Amniotic epithelial cell (primary cell): Measurements from ENCODE around the gene PCDHA12.
A peak's percentile ranks its signal among the peaks of the same experiment; 100 is the strongest.
"Not testable (repeated sequence)": the region's sequence is repeated elsewhere in the genome, so short reads cannot be mapped to it uniquely, and the experiment has no call there.

ENCODE experiments used
- DNase-seq: peaks from one replicate; pipeline ENCODE4 v3.0.0-alpha.2; 2010; ENCODE audit warnings: low read depth

Gene PCDHA12

DNA sequence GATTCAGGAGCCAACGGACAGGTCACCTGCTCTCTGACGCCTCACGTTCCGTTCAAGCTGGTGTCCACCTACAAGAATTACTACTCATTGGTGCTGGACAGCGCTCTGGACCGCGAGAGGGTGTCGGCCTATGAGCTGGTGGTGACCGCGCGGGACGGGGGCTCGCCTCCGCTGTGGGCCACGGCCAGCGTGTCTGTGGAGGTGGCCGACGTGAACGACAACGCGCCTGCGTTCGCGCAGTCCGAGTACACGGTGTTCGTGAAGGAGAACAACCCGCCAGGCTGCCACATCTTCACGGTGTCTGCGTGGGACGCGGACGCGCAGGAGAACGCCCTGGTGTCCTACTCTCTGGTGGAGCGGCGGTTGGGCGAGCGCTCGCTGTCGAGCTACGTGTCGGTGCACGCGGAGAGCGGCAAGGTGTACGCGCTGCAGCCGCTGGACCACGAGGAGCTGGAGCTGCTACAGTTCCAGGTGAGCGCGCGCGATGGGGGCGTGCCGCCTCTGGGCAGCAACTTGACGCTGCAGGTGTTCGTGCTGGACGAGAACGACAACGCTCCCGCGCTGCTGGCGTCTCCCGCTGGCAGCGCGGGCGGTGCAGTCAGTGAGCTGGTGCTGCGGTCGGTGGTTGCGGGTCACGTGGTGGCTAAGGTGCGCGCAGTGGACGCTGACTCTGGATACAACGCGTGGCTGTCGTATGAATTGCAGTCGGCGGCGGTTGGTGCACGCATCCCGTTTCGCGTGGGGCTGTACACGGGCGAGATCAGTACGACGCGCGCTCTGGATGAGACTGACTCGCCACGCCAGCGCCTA lies 17.7 kb upstream of the PCDHA12 start:
- DNase-seq = no peak

DNA sequence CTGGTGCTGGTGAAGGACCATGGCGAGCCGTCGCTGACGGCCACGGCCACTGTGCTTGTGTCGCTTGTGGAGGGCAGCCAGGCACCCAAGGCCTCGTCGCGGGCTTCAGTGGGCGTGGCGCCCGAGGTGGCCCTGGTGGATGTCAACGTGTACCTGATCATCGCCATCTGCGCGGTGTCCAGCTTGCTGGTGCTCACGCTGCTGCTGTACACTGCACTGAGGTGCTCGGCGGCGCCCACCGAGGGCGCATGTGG lies 17.2 kb upstream of the PCDHA12 start:
- no peak for DNase-seq

DNA sequence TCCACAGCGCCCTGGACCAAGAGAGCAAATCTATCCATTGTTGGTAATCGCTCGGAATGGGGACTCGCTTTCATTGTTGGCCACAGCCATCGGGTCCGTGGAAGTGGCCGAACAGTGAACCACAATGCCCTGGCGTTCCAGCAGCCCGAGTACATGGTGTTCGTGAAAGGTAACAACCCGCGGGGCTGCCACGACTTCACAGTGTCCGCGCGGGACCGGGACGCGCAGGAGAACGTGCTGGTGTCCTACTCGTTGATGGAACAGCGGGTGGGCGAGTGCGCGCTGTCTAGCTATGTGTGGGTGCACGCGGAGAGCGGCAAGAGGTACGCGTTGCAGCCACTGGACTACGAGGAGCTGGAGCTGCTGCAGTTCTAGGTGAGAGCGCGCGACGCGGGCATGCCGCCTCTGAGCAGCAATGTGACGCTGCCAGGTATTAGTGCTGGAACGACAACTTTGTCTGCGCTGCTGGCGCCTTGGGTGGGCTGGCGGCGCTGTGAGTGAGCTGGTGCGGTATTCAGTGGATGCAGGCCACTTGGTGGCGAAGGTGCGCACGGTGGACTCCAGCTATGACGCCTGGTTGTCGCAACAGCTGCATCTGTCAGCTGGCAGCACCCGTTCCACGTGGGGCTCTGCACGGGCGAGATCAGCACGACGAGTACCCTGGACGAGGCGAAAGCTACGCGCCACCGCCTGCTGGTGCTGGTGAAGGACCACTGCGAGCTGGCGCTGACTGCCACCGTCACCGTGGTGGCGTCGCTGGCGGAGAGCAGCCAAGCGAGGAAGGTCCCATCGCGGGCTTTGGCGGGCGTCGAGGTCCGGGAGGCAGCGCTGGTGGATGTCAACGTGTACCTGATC lies 12.4 kb upstream of the PCDHA12 start:
- no peak for DNase-seq

DNA sequence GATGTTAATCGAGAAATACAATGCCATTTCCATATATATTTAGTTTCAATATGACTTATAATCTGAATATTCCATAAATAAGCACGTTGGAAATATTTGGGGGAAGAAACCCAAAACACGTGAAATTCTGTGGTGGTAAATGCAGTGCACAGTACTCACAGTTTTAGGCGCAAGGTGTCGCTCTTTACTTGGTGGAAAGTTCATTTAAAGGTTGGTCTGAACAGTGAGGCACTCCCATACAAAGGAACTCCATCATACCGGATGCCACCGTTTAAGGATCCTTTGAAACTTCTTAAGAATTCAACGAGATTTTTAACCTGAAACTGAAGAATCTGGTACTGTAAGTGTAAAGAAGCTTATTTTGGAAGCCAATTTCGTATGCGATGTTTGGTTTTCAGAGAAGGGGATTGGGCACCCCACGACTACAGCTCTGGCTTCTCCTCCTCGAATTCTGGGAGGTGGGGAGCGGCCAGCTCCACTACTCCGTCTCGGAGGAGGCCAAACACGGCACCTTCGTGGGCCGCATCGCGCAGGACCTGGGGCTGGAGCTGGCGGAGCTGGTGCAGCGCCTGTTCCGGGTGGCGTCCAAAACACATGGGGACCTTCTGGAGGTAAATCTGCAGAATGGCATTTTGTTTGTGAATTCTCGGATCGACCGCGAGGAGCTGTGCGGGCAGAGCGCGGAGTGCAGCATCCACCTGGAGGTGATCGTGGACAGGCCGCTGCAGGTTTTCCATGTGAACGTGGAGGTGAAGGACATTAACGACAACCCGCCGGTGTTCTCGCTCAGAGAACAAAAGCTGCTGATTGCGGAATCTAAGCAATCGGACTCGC lies 6.2 kb upstream of the PCDHA12 start, which contains the start of gene PCDHA11:
Gene PCDHA11, plus strand, starts transcription at position 237 of the 834 bp plus-strand sequence. Its CDS starts 147 bp downstream, at position 384.
- DNase-seq = no peak

DNA sequence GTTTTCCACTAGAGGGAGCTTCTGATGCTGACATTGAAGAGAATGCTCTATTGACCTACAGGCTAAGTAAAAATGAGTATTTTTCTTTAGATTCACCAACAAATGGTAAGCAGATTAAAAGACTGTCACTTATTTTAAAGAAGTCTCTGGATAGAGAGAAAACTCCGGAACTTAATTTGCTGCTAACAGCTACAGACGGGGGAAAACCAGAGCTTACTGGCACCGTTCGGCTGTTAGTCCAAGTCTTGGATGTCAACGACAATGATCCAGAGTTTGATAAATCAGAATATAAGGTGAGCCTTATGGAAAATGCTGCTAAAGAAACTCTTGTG lies 5.6 kb upstream of the PCDHA12 start:
- DNase-seq = no peak

DNA sequence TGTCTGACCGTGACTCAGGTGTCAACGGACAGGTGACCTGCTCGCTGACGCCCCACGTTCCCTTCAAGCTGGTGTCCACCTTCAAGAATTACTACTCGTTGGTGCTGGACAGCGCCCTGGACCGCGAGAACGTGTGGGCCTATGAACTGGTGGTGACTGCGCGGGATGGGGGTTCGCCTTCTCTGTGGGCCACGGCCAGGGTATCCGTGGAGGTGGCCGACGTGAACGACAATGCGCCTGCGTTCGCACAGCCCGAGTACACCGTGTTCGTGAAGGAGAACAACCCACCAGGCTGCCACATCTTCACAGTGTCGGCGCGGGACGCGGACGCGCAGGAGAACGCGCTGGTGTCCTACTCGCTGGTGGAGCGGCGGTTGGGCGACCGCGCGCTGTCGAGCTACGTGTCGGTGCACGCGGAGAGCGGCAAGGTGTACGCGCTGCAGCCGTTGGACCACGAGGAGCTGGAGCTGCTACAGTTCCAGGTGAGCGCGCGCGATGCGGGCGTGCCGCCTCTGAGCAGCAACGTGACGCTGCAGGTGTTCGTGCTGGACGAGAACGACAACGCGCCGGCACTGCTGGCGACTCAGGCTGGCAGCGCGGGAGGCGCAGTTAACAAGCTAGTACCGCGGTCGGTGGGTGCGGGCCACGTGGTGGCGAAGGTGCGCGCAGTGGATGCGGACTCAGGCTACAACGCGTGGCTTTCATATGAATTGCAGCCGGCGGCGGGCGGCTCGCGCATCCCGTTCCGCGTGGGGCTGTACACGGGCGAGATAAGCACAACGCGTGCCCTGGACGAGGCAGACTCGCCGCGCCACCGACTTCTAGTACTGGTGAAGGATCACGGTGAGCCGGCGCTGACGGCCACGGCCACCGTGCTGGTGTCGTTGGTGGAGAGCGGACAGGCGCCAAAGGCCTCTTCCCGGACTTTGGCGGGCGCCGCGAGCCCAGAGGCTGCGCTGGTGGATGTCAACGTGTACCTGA lies 4.6 kb upstream of the PCDHA12 start:
- DNase-seq = no peak

DNA sequence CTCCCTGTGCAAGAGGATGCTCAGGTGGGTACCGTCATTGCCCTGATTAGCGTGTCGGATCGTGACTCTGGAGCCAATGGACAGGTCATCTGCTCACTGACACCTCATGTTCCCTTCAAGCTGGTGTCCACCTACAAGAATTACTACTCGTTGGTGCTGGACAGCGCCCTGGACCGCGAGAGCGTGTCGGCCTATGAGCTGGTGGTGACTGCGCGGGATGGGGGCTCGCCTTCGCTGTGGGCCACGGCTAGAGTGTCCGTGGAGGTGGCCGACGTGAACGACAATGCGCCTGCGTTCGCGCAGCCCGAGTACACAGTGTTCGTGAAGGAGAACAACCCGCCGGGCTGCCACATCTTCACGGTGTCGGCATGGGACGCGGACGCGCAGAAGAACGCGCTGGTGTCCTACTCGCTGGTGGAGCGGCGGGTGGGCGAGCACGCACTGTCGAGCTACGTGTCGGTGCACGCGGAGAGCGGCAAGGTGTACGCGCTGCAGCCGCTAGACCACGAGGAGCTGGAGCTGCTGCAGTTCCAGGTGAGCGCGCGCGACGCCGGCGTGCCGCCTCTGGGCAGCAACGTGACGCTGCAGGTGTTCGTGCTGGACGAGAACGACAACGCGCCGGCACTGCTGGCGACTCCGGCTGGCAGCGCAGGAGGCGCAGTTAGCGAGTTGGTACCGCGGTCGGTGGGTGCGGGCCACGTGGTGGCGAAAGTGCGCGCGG lies 1.6 kb downstream of the PCDHA12 start:
- DNase-seq = not testable (repeated sequence)

DNA sequence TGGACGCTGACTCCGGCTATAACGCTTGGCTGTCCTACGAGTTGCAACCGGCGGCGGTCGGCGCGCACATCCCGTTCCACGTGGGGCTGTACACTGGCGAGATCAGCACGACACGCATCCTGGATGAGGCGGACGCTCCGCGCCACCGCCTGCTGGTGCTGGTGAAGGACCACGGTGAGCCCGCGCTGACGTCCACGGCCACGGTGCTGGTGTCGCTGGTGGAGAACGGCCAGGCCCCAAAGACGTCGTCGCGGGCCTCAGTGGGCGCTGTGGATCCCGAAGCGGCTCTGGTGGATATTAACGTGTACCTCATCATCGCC lies 2.1 kb downstream of the PCDHA12 start:
- no peak for DNase-seq

DNA sequence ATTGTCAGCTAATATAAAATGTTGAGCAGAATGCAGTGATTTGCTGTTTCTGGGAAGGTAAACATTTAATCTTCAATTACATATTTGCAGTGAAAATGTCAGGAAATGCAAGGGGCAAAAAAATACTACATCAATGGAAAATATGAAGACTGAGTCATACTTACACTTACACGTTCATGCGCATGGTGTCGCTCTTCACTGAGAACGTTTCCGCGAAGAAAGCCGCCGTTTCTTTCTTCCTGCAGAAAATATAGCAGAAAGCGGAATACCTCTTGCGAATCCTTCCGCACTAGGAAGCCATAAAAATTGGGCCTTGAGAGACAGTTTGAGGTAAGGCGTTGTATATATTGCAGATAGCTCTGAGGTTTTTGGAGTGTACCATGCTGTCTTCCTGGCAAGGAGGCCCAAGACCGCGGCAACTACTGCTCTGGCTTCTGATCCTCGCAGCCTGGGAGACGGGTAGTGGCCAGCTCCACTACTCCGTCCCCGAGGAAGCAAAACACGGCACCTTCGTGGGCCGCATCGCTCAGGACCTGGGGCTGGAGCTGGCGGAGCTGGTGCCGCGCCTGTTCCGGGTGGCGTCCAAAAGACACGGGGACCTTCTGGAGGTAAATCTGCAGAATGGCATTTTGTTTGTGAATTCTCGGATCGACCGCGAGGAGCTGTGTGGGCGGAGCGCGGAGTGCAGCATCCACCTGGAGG lies 6.9 kb downstream of the PCDHA12 start, which contains the start of gene PCDHA13:
Gene PCDHA13, plus strand, starts transcription at position 236 of the 702 bp plus-strand sequence. Its CDS starts 145 bp downstream, at position 381.
- no peak for DNase-seq

DNA sequence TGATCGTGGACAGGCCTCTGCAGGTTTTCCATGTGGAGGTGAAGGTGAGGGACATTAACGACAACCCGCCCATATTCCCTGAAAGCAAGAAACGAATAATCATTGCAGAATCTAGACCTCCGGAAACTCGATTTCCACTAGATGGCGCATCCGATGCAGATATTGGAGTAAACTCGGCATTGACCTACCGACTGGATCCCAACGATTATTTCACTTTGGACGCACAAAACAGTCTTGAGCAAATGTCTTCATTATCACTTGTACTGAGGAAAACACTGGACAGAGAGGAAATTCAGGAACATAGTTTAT lies 7.4 kb downstream of the PCDHA12 start:
- no peak for DNase-seq

DNA sequence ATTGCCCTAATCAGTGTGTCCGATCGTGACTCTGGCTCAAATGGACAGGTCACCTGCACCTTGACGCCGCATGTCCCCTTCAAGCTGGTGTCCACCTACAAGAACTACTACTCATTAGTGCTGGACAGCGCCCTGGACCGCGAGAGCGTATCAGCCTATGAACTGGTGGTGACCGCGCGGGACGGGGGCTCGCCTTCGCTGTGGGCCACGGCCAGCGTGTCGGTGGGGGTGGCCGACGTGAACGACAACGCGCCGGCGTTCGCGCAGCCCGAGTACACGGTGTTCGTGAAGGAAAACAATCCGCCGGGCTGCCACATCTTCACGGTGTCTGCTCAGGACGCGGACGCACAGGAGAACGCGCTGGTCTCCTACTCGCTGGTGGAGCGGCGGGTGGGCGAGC lies 8.3 kb downstream of the PCDHA12 start:
- no peak for DNase-seq

DNA sequence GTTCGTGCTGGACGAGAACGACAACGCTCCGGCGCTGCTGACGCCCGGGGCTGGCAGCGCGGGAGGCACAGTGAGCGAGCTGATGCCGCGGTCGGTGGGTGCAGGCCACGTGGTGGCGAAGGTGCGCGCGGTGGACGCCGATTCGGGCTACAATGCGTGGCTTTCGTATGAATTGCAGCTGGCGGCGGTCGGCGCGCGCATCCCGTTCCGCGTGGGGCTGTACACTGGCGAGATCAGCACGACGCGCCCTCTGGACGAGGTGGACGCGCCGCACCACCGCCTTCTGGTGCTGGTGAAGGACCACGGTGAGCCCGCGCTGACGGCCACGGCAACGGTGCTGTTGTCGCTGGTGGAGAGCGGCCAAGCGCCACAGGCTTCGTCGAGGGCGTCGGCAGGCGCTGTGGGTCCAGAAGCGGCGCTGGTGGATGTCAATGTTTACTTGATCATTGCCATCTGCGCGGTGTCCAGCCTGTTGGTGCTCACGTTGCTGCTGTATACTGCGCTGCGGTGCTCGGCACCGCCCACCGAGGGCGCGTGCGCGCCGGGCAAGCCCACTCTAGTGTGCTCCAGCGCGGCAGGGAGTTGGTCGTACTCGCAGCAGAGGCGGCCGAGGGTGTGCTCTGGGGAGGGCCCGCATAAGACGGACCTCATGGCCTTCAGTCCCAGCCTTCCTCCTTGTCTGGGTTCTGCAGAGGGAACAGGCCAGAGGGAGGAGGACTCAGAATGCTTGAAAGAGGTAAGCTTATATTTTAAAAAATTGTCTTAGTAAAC lies 9.0 kb downstream of the PCDHA12 start:
- DNase-seq = no peak

DNA sequence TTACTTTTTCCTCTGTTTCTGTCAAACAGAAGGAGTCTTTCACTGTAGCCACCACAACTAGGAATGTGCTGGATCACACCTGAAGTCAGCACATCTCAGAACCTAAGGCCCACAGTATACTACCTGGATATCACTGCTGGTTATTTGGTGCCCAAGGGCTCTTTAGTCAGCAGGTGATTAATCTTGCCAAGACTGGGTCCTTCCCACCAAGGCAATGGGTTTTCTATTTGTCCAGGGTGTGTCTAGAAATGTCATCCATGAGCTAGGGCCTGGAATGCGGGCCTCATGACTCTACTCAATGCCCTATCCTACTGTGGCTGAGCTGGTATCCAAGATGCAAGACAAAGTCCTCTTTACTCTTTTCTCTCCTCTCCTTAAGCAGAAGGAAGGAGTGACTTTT lies 41.2 kb downstream of the PCDHA12 start:
- DNase-seq = no peak

DNA sequence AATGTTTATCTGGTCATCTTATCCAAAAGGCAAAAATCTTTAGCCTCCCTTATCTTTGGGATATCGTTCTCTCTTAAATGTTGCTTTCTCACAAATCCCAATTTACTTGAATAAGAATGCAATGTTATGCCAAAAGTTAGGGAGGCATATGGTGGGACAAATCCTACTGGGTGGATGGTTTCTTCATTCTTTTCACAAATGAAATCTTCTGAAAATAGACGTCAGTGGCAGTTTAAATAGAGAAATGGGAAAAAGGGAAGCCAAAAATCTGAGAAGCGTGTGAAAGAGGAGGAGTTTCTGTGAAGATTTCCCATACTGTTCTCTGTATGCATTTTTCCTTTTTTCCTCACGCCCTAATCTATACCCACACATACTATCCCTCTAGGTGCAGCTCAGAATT lies 48.5 kb downstream of the PCDHA12 start:
- no peak for DNase-seq

DNA sequence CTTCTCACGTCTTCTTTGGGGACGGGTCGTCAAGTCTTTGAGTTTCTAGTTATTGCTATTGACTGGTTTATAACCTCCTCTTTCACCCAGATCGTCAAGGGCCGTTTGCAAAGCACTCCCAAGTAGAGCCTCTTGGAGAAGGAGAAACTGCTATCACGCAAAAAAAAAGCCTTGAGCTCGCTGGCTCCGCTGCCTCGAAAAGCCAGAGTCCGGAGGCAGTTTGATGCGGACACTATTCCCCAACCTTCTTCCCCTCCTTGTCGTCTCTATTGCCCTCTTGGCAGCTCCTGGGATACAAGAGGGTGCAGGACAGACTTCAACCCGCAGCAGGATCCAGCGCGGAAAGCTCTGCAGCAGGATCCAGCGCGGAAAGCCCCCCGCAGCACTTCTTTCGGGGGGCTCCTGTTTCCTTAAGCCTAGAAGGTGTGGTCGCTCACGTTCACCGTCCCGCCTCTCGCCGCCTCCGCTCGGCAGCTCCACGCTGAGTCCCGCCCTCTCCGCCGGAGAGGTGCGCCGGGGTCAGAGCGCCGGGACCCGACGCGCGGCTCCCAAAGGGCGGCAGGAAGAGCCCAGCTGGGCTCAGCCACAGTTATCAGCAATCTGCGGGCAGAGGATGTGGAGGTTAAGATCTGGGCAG lies 50.8 kb downstream of the PCDHA12 start, which contains the start of gene PCDHAC1:
Gene PCDHAC1, plus strand, starts transcription at position 494 of the 637 bp plus-strand sequence. CDS start 594 bp downstream, outside the sequence.
- DNase-seq = no peak

DNA sequence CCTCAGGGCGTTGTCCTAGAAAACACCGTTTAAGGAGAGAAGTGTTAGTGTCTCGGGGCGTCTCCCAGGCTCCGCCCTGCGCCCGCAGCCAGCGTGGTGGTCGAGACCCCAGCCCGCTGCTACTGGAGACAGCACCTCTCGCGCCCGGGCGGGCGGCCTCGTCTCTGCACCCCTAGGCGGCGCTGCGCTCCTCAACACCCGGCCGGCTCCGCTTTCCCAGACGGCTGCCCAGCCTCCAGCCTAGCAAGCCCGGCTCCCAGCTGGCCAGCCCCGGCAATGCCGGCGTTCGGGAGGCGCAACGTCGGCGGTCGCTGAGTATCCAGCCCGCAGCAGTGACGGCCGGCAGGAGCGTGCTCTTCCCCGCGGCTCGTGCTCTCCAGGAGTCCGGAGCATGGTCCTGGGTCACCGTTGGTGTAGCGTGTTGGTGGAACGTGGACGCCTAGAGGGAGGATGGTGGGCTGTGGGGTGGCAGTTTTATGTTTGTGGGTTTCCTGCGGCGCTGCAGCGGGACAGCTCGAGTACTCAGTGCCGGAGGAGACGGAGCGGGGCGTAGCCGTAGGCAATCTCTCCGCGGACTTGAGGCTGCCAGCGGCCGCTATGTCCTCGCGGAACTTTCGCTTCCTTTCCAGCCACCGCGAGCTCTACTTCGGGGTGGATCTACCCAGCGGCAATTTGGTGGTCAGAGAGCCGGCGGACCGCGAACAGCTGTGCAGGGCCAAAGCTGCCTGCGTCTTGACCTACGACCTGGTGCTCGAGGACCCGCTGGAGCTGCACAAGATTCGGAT lies 51.5 kb downstream of the PCDHA12 start:
- DNase-seq = peak; percentile 10

DNA sequence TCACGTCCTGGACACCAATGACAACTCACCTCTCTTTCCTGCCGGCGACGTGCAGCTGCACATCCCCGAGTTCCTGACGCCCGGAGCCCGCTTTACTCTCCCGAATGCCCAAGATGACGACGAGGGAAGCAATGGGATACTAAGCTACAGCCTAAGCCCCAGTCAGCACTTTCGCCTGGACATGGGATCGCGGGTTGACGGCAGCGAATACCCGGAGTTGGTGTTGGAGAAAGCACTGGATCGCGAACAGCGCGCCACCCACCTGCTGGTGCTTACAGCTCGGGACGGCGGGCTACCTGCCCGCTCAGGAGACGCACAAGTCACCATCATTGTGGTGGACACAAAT lies 52.1 kb downstream of the PCDHA12 start:
- no peak for DNase-seq
